Smooth muscle cell (in vitro differentiated cells): ENCODE data around the gene SS18L1. TPM values are rescaled to one million over a fixed set of nuclear protein-coding genes. Genes with fewer than 3 reads are reported as not detected.

Experiments
- DNase-seq: peaks from one replicate; lab custom pipeline; 2025; ENCODE audit not compliant: unreplicated experiment; lab: John Stamatoyannopoulos, UW
- H2AFZ ChIP-seq: fragments of 200-600 bp; sonication (generic); 2 replicates; pipeline ENCODE4 v1.6.0; 2016; ENCODE audit warnings: antibody characterized with exemption, low read depth, mild to moderate bottlenecking
- H3F3A ChIP-seq: fragments of 200-600 bp; sonication (generic); 2 replicates; pipeline ENCODE4 v1.6.0; 2017; ENCODE audit warnings: antibody characterized with exemption, low read depth
- H3K27ac ChIP-seq: fragments of 200-600 bp; sonication (generic); 2 replicates; pipeline ENCODE4 v1.5.1; 2016; ENCODE audit warnings: low read depth, mild to moderate bottlenecking
- H3K27me3 ChIP-seq: fragments of 200-600 bp; sonication (generic); 2 replicates; pipeline ENCODE4 v1.6.1; 2016; ENCODE audit warnings: low read depth, mild to moderate bottlenecking
- H3K36me3 ChIP-seq: fragments of 200-600 bp; sonication (generic); 2 replicates; pipeline ENCODE4 v1.5.1; 2016; ENCODE audit warnings: low read depth
- H3K4me1 ChIP-seq: fragments of 200-600 bp; sonication (generic); 2 replicates; pipeline ENCODE4 v1.5.1; 2016; ENCODE audit warnings: low read depth
- H3K4me2 ChIP-seq: fragments of 200-600 bp; sonication (generic); 2 replicates; pipeline ENCODE4 v1.6.0; 2016; ENCODE audit warnings: mild to moderate bottlenecking
- H3K4me3 ChIP-seq: fragments of 200-600 bp; sonication (generic); 2 replicates; pipeline ENCODE4 v1.5.1; 2016; ENCODE audit warnings: mild to moderate bottlenecking
- H3K79me2 ChIP-seq: fragments of 200-600 bp; sonication (generic); 2 replicates; pipeline ENCODE4 v1.6.0; 2016; ENCODE audit warnings: low read depth, mild to moderate bottlenecking
- H3K9ac ChIP-seq: fragments of 200-600 bp; sonication (generic); 2 replicates; pipeline ENCODE4 v1.6.0; 2016; ENCODE audit warnings: low read depth
- H3K9me3 ChIP-seq: fragments of 200-600 bp; sonication (generic); replicated peaks from 2 replicates; pipeline ENCODE4 v1.5.1; 2016; ENCODE audit warnings: low read depth
- H4K20me1 ChIP-seq: fragments of 200-600 bp; sonication (generic); 2 replicates; pipeline ENCODE4 v1.6.0; 2016; ENCODE audit warnings: low read depth
- CTCF ChIP-seq: fragments of 200-600 bp; sonication (generic); IDR thresholded peaks from 2 replicates; pipeline ENCODE4 v1.5.1; 2017; ENCODE audit warnings: borderline replicate concordance, mild to moderate bottlenecking, antibody characterized with exemption; ENCODE audit not compliant: insufficient read depth, poor library complexity, severe bottlenecking
- WGBS: methylation state at CpG from one replicate; pipeline ENCODE4 v1.1.7; 2016; ENCODE audit warnings: low lambda C conversion rate; 5-methylcytosine and 5-hydroxymethylcytosine counted together
- polyA plus RNA-seq: library from polyadenylated mRNA; unstranded; fragments of >200 nt; fragmentation: Nextera tagmentation; extraction: Ambion mirVana; gene quantifications from 2 replicates; pipeline ENCODE4 v1.2.1, GENCODE V29; 2016
- total RNA-seq: library from RNA; depleted of rRNA; stranded (reverse); fragments of >200 nt; gene quantifications from 2 replicates; pipeline ENCODE4 v1.2.3, GENCODE V29; 2014

The SS18L1 gene
- total and polyA plus RNA-seq, 2 experiments from 2014 or later = 2.3 to 10.1 TPM

GRCh38 chr20:62118113-62119043, 25.2 kb upstream of the SS18L1 start:
- H3K79me2 ChIP-seq = peaks cover 6% of the 10 kb centered on the region
- no peaks in the 10 kb centered on the region for H3K36me3 ChIP-seq
- no peak overlapping the region for H3K4me3 ChIP-seq
- H3K4me2 ChIP-seq = no peak overlapping the region
- TF ChIP-seq CTCF = no peak
- peaks cover 3% of the 10 kb centered on the region for H3K27me3 ChIP-seq
- H3K9me3 ChIP-seq = no peaks in the 10 kb centered on the region
- H2AFZ ChIP-seq = no peak overlapping the region
- H4K20me1 ChIP-seq = peaks cover 6% of the 10 kb centered on the region
- no peaks in the 10 kb centered on the region for H3F3A ChIP-seq
- no peak for DNase-seq
- H3K27ac ChIP-seq = no peak overlapping the region
- H3K9ac ChIP-seq = no peak overlapping the region
- H3K4me1 ChIP-seq = peaks cover 10% of the 10 kb centered on the region
- 87% methylated on average over 21 of the region's 21 CpGs for WGBS

- H4K20me1 ChIP-seq = peaks cover 13% of the 10 kb centered on the region
- H3K36me3 ChIP-seq = no peaks in the 10 kb centered on the region
- H3K4me3 ChIP-seq = no peak overlapping the region
- no peak for TF ChIP-seq CTCF
- no peaks in the 10 kb centered on the region for H3F3A ChIP-seq
- H2AFZ ChIP-seq = no peak overlapping the region
- peaks cover 16% of the 10 kb centered on the region for H3K4me1 ChIP-seq
- H3K4me2 ChIP-seq = no peak overlapping the region
- H3K27ac ChIP-seq = no peak overlapping the region
- no peak overlapping the region for H3K9ac ChIP-seq
- peaks cover 9% of the 10 kb centered on the region for H3K79me2 ChIP-seq
- DNase-seq = no peak
- peaks cover 3% of the 10 kb centered on the region for H3K27me3 ChIP-seq
- no peaks in the 10 kb centered on the region for H3K9me3 ChIP-seq
- WGBS = 91% methylated on average over 5 of the region's 5 CpGs
Observed at GRCh38 chr20:62119115-62119514, 24.5 kb upstream of the SS18L1 start.

DNA sequence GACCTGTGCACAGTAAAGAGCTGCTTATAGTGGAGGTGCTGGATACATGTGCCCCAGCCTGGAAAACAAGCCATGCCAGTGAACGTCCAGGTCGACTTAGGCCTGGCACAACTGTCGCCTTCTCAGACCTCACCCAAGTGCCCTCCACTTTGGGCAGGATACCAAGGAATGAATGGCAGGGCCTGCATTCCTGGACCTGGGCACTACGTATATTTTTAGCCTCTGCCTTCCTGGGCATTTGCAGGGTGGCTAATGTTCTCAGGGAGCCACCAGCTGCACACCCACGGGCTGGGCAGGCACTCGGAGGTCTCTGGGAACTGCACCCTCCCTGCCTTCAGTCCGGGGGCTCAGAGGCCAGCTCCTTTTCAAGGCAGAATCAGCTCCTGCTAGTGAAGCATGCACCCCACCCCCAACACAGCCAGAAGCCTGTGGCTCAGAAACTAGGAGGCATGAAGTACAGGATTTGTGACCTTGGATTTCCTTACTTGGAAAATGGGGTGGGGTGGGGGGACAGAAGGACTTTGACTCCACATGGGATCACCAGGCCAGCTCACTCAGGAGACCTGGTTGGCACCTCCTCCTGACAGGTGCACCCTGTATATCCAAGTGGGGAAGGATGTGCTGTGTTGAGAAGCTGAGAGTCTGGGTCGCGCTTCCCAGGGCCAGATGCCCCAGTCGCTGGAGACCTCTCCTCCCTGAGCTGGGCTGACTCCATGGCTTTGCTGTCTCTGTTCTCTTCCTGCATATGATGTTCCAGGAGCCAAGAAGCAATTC, 23.8 kb upstream of the SS18L1 start:
- no peaks in the 10 kb centered on the region for H3F3A ChIP-seq
- no peak overlapping the region for H2AFZ ChIP-seq
- H3K9me3 ChIP-seq = no peaks in the 10 kb centered on the region
- no peak overlapping the region for H3K9ac ChIP-seq
- peaks cover 20% of the 10 kb centered on the region for H4K20me1 ChIP-seq
- no peaks in the 10 kb centered on the region for H3K36me3 ChIP-seq
- 83% methylated on average over 10 of the region's 10 CpGs for whole genome bisulfite sequencing
- peaks cover 15% of the 10 kb centered on the region for H3K79me2 ChIP-seq
- peaks cover 16% of the 10 kb centered on the region for H3K4me1 ChIP-seq
- peaks cover 3% of the 10 kb centered on the region for H3K27me3 ChIP-seq
- no peak for TF ChIP-seq CTCF
- H3K4me3 ChIP-seq = no peak overlapping the region
- no peak overlapping the region for H3K4me2 ChIP-seq
- no peak overlapping the region for H3K27ac ChIP-seq
- no peak for DNase-seq
